Measurements from ENCODE around the gene RGS8.

RGS8 gene

DNA sequence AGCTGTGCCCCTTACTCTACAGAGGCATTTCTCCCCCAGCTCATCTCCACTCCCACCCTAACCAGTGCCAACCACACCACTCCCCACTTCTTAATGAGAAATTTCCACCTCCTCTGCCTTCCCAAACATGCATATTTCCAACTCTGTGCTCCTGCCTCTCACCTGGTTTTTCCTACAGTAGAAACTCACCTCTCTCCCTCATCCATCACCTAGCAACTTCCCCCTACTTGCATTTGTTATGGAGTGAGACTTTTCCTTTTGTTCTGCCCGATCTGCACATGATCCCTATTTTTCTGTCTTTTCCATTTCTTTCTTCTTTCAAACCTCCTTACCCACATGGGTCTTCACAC, 11.9 kb downstream of the RGS8 start:
- no peak for DNase-seq (ENCODE audit: low read depth in 2 of 2, low spot score in 1 of 2)

GRCh38 chr1:182671750-182672486, 12.5 kb downstream of the RGS8 start:
- no peak for DNase-seq (ENCODE audit: low read depth in 2 of 2, low spot score in 1 of 2)

DNA sequence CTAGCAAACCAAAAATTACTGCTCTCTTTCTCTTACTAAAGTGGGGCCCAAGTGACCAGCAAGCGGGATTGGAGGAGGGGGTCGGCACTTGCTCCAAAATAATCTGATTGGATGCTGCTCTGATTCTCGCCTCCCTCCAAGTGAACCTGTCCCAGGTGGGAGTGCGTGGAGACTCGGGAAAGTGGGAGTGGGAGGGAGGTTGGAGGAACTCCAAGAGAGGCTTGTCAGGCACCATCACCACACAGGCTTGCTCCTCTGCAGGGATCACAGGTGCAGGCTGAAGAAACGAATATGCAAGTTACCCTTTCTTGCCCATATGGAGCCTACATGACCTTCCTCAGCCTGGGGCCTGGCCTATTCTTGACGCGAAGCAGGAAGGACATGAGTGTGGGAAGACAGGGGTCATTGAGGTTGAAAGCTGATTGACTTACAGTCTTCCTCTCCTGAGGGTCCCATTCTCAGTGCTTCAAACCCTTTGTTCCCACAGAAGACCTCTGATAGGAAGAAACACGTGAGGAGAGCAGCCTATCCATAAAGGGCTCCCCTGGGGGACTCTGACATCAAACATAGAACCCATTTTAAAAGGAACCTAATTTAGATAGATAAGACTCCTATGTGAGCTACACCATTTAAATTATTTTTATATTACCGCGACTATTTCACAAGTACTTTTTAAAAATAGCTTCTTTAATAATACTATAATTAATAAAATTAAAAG, 14.2 kb downstream of the RGS8 start:
- DNase-seq (ENCODE audit: low read depth in 2 of 2, low spot score in 1 of 2), result no peak

GRCh38 chr1:182669266-182669665, 15.1 kb downstream of the RGS8 start:
- no peak for DNase-seq (ENCODE audit: low read depth in 2 of 2, low spot score in 1 of 2)

DNA sequence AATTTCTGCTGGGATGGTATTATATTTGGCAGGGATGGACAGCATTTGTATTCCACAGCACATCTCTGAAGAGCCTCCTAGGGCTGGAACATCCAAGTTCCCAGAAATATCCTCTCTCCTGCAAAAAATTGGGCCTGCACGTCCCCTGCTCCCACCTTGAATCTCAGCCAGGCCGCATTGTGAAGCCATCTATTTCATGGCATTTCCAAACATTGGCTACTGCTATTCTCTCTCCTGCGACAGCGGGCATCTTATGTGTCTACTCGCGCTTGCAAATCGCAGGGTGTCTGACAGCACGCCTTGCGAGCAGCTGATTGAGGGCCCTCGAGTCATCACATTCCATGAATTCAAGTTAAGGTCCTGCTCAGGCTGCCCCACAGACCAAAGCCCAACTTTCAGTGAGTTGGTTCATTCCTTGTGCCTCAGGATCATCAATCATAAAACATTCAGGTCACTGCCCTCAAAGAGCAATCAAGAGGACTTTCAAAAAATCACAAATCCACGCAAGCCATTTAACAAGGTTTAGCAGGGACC, 15.8 kb downstream of the RGS8 start:
- DNase-seq (ENCODE audit: low read depth in 2 of 2, low spot score in 1 of 2), result no peak

GRCh38 chr1:182667848-182668505, 16.4 kb downstream of the RGS8 start:
- DNase-seq (ENCODE audit: low read depth in 2 of 2, low spot score in 1 of 2), result no peak

GRCh38 chr1:182666706-182667105, 17.7 kb downstream of the RGS8 start:
- DNase-seq (ENCODE audit: low read depth in 2 of 2, low spot score in 1 of 2), result no peak

- no peak for DNase-seq (ENCODE audit: low read depth in 2 of 2, low spot score in 1 of 2)
These were observed 20.1 kb downstream of the RGS8 start for GRCh38 chr1:182664296-182664695.

- no peak for DNase-seq (ENCODE audit: low read depth in 2 of 2, low spot score in 1 of 2)
These were observed 21.4 kb downstream of the RGS8 start for GRCh38 chr1:182662956-182663355.

GRCh38 chr1:182662121-182662890, 22.1 kb downstream of the RGS8 start:
- DNase-seq (ENCODE audit: low read depth in 2 of 2, low spot score in 1 of 2), result no peak

DNA sequence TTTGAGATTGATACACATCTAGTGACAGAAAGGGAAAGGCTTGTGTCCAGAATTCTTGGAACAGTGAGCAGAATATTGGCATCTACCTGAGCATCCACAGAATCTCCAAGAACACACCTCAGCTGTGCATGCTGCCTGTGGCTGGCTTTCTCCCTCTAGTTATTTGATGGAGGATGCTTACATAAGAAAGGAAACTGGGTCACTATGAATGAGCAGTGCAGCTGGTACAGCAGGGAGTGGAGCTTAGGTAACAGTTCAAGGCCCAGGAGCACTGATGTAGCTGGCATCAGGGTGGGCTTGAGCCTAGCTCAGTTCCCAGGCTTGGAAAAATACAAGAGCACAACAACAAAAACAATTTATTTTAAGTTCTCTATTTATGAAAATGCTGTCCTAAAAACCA, 26.3 kb downstream of the RGS8 start:
- DNase-seq (ENCODE audit: low read depth in 2 of 2, low spot score in 1 of 2), result no peak

GRCh38 chr1:182656842-182657397, 27.5 kb downstream of the RGS8 start:
- DNase-seq (ENCODE audit: low read depth in 2 of 2, low spot score in 1 of 2), result no peak

DNA sequence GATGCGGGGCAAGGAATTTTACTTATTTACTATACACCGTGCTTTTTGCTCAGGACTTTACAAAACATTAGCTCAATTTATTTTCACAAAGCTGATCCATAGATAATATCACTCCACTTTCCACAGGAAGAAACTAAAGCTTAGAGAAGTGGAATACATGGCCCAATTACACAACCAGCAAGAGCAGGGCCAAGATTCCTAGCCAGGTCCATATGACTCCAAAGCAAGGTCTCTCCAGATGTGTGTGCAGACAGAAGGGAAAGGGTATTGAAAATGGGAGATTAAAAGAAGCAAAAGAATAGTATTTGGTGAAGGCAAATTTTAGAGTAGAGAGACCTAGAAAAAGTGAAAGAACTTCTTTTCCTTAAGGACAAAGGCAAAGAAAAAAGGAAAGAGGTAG, 30.4 kb downstream of the RGS8 start:
- no peak for DNase-seq (ENCODE audit: low read depth in 2 of 2, low spot score in 1 of 2)

DNA sequence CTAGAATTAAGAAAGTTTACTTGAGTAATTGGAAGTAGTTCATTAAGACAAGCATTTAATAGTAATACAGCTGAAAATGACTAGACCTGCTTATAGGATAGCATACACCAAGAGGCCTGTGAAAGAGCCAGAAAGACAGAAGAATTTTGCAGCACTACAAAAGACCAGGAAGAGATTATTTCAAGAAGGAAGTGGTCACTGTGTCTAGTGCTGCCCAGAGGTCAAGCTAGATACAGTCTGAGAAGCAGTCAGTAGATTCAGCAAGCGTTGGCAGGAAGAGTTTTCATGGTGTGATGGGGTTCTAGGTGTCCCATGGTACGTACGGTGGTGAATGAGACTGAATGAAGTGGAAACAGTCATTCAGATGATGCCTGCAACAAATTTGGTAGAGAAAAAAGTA, 31.5 kb downstream of the RGS8 start:
- DNase-seq (ENCODE audit: low read depth in 2 of 2, low spot score in 1 of 2), result no peak

- DNase-seq (ENCODE audit: low read depth in 2 of 2, low spot score in 1 of 2), result no peak
These were observed 33.1 kb downstream of the RGS8 start for GRCh38 chr1:182651339-182651724.

DNA sequence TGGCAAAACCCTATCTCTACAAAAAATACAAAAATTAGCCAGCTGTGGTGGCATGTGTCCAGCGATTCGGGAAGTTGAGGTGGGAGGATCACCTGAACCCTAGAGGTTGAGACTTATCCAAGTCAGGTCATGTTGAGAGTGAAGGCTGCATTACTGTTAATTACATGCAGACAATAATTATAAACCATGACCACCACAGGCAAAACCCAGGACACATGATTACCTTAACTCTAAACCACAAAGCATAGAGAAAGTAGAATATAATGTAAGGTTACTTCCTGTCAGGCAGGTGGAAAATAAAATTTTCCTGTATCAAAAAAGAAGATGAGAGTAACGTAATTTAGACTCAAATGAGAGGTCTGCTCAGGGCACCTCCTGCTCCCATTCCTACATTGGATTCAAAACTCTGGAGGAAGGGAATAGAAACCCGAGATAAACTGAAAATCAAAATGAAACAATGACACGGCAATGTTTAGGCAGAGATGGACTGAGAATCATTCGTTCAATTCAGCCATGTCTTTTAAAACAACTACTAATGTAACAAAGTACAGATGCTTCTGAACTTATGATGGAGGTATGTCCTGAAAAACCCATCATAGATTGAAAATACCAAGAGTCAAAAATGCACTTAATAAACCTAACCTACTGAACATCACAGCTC, 33.6 kb downstream of the RGS8 start:
- DNase-seq (ENCODE audit: low read depth in 2 of 2, low spot score in 1 of 2), result no peak

- DNase-seq (ENCODE audit: low read depth in 2 of 2, low spot score in 1 of 2), result no peak
These were observed 35.3 kb downstream of the RGS8 start for GRCh38 chr1:182649041-182649440.

DNA sequence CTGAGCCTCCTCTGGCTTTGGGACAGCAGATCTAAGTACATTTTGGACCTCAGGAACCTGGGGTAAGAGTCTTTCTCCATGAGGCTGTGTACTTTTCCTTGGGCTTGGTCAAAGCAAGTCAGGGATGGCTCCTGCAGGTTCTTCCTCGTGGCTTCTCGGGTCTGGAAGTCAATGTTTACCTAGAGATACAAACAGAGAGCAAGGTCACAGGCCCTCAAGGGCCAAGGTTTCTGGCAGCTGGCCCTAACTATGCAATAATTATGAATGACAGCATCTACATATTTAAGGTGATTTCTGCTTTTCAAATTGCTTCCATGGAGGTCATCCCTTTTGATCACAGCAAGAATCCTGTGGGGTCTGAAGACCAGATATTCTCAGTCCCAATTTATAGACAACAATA, 37.6 kb downstream of the RGS8 start:
- DNase-seq (ENCODE audit: low read depth in 2 of 2, low spot score in 1 of 2), result no peak

DNA sequence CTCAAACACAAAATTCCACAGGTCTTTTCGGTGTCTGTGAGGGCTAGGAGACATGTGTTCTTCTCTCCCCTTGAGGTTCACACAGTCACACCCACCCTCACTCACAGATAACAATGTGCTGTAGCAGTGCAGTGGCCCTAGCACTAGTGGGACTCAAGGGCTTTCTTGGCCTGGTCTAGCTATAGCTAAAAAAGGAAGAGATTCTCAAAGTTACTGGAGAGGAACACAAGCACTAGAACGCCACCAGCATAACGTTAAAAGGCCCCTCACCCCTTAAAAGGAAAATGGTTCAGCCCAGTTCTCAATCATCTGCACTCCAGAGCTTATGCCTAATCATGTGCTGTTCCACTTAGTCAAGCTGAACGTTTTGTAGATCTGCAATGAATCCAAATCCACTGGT, 39.5 kb downstream of the RGS8 start:
- no peak for DNase-seq (ENCODE audit: low read depth in 2 of 2, low spot score in 1 of 2)

GRCh38 chr1:182643699-182644098, 40.7 kb downstream of the RGS8 start:
- no peak for DNase-seq (ENCODE audit: low read depth in 2 of 2, low spot score in 1 of 2)

- DNase-seq (ENCODE audit: low read depth in 2 of 2, low spot score in 1 of 2), result no peak
These were observed 41.9 kb downstream of the RGS8 start for GRCh38 chr1:182642461-182642860.
